ENCODE results near the gene PPP1R12C.

Gene PPP1R12C

DNA sequence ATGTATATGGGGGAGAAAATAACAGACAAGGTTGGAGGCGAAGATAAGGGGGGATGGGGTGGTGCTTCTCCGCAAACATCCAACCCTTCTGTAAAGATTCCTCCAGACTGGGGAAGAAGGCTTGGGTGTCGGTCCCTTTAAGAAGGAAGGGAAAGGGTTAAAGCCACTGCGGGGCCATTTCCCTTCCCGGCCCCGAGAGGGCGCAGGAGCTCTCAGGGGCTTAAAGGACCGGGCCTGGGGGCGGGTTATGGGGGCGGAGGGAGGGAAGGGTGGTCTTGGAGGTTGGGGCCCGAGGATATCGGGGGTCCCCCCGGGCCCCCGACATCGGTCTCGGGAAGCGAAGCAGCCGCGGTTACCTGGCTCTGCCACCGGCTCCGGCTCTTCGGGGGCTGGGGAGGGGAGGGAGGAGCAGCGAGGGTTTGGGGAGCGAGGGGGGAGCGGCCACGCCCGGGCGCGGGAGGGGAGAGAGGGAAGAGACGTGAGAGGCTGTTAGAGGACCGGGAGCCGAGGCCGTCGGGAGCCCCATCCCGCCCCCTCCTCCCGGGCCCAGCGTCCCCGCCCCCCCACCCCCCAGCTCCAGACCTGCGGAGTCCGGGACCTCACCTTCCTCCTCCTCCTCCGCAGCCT, 28.8 kb upstream of the PPP1R12C start:
- peak; percentile 20 for DNase-seq

DNA sequence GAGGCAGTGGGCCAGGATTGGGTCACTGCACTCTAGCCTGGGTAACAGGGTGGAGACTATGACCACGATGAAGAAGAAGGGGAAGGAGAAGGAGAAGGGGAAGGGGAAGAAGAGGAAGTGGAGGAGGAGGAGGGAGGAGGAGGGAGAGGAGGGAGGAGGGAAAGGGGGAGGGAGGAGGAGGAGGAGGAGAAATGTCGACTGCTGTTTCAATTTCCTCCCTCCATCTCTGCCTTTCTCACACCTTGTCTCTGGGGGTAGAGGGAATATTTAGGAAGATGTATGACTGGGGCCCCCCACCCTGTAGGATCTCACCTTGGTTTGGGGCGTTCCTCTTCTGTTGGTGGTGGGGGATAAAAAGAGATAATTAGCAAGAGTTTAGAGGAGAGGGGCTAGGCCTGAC, 27.8 kb upstream of the PPP1R12C start:
- DNase-seq: no peak

DNA sequence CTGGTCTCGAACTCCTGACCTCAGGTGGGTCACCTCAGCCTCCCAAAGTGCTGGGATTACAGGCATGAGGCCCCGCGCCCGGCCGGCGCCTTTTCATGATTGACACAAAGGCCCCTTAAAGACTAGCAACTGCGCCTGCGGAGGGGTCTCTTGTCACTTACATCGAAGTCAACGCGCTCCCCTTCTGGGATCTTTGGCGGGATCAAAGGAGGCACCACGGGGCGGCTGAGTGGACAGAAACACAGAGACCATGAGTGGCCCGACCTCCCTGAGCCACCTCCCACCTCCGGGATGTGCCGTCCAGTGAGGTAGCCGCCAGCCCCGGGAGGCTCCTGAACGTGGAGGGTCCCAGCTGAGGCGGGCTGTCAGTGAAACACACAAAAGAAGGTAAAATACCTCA, 24.3 kb upstream of the PPP1R12C start:
- no peak for DNase-seq

DNA sequence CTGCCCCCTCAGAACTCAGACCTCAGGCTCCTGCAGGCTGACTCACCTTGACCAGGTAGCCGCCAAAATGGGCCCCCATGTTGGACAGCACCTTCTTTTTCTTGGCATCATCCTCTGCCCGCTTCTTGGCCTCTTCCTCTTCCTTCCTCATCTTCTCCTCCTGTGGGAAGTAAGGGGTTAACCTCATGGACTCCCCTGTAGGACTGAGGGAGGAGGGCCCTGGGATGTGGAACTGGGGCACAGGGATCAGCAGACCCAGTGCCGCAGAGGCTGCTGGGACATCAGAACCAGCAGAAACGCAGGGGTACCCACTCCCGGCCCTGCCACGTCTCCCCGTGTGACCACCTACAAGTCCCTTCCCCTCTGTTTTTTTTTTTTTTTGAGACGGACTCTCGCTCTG, 20.5 kb upstream of the PPP1R12C start:
- no peak for DNase-seq

DNA sequence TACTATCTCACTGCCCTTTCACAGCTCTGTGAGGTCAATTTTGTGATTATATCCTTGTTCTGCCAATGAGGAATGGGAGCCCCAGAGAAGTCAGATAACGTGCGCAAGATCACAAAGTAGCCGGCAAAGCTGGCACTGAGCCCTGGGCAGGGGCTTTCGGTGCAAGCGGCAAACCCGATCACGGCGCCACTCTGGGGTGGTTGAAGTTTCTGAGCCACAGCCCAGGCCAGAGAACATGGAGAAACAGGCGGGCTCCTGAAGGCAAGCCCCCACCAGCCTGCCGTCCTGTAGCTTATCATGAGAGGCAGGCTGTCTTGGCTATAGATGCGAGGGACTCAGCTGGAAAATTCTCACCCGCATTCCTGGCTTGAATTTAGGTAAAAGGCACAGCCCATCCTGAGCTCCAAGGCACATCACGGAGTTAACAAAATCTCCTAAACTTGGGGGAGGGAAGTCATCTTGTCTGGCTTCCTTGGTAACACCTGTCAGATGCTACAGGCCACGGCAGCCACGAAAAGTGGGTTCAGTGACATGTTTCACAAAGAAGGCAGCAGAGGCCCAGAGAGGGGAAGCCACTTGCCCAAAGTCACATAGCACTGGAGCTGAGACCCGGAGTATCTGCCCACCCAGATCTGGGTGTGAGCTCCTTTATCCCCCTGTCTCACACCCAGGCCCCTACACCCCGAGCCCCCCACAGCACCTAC, 19.1 kb upstream of the PPP1R12C start:
- no peak for DNase-seq

DNA sequence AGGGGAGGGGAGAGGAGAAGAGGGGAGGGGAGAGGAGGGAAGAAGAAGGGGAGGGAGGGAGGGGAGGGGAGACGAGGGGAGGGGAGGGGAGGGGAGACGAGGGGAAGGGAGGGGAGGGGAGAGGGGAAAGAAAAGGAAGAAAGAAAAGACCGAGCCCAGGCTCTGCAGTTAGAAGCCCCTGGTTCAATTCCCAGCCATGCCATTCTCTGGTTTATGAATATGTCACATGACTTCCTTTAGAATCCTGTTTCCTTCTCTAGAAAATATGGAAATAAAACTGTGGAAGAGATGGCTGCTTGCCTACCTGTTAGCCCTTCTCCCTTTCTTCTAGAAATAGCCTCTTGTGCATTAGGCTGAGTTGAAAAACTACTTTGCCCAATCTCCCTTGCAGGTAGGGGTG, 17.3 kb upstream of the PPP1R12C start:
- DNase-seq: no peak

DNA sequence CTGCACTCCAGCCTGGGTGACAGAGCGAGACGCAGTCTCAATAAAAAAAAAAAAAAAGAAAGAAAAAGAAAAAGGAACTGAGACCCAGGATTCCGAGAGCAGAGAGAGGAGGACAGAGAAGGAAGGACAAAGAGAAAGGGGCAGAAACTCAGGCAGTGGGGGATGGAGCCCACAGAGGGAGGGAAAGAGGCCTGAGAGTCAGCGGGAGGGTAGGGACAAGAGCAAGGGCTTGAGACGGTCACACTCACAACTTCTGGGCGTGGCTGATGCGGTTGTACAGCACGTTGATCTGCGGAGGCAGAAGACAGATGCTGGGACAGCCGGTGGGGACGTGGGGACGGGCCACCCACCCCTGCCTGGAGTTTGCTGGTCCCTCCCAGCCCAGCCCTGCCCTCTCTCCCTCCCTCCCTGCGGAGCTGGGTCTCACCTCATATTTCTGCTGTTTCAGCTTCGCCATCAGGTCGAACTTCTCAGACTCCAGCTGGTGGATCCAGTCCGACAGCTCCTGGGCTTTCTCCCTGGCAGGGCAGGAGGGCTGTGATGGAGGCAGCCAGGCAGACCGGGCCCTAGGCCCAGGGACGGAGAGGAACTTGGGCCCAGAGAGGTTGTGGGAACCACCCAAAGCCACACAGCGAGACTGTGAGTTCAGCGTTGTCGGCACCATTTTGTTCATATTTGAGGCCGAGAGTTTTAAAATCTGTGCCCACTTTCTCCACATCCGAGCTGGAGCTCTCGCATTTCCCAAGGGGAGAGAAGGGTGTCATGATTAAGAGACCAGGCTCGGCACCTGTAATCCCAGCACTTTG, 16.4 kb upstream of the PPP1R12C start:
- no peak for DNase-seq

DNA sequence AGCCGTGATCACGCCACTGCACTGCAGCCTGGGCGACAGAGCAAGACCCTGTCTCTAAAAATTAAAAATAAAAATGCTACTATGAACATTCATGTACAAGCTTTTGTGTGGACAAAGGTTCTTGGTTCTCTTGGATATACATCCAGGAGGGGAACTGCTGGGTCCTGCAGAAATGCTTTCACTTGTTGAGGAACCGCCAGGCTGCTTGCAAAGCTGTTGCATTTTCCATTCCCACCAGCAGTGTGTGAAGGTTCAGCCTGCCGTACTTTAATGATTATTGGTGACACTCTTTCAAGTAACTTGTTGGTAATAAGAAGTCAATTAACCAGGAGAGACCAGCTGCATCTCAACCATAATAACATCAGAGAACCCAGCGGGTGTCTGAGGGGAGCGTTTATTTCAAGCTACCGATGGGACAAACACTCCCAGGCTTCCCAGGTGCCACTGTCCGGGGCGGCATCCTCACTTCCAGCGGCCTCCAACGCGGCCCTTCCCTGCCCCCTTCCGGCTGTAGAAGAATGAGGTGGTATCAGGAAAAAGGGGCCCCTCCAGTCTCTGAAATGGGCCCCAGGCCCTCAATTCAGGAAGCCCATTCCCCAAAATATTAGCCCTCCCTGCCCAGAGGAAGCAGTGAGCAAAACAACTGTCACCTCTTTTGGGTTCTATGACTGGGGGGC, 15.2 kb upstream of the PPP1R12C start:
- DNase-seq: no peak

DNA sequence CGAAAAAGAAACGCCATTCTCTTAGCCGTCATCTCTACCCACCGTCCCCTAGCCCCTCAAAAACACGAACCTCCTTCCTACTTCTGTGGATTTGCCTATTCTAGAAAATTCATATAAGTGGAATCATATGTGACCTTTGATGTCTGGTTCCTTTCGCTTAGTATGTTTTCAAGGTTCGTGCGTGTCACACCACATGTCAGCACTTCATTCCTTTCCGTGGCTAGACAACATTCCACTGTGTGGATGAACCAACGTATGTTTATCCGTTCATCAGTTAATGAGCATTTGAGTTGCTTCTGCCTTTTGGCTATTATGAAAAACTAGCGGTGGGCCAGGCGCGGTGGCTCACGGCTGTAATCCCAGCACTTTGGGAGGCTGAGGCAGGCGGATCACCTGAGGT, 14.0 kb upstream of the PPP1R12C start:
- DNase-seq: no peak

DNA sequence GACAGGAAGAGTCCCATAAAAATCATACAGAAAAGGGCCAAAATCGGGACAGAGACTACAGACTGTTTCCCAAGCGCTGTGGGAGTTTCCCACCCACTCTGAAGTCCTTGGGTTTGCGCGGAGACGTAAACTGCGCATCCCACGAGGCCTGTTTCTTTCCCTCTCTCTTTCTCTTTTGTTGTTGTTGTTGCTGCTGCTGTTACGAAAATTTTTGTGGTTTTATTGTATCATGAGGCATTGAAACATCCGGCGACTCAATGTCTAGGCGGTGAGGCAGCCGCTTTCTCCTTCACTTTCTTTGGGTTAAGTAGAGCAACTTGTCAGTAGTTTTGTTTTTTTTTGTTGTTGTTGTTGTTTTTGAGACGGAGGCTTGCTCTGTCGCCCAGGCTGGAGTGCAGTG, 1.6 kb upstream of the PPP1R12C start:
- DNase-seq: peak; percentile 15

DNA sequence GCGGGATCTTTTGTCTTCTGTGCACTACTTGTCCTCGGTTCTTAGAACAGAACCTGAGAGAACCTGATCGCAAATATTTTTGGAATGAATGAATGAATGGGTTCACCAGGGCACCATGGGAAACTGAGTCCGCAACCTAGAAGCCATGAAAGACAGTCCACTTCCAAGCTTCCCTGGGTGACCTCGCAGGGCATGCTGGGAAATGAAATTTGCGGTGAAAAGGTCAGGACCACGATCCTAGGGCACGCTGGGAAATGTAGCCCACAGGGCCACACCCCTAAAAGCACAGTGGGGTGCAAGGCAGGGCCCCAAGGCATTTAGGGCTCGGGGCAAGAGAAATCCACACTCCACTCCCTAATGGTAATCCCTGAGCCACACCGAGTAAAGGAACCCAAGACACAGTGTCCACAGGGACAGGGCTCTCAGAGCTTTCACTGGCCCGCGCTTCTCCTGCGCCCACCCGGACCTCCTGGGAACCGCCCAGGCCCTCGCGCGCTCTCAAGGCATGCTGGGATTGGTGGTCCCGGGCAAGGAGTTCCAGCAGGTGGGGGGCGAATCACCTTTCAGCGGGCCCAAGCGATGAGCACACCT, 1.1 kb upstream of the PPP1R12C start:
- DNase-seq: peak; percentile 27

DNA sequence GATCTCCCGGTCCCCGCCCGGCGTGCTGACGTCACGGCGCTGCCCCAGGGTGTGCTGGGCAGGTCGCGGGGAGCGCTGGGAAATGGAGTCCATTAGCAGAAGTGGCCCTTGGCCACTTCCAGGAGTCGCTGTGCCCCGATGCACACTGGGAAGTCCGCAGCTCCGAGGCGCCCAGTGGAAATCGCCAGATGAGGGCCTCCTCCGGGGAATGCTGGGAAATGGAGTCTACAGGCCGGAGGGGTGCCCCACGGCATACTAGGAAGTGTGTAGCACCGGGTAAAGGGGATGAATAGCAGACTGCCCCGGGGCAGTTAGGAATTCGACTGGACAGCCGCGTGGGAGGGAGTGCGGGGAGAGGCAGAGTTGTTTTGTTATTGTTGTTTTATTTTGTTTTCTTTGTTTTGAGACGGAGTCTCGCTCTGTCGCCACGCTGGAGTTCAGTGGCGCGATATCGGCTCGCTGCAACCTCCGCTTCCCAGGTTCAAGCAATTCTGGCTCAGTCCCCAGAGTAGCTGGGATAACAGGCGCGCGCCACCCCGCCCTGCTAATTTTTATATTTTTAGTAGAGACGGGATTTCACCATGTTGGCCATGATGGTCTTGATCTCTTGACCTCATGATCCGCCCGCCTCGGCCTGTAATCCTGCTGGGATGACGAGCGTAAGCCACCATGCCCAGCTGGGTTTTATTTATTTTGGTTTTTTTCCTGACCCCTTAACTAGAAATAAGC, 390 bp upstream of the PPP1R12C start:
- peak; percentile 98 for DNase-seq

DNA sequence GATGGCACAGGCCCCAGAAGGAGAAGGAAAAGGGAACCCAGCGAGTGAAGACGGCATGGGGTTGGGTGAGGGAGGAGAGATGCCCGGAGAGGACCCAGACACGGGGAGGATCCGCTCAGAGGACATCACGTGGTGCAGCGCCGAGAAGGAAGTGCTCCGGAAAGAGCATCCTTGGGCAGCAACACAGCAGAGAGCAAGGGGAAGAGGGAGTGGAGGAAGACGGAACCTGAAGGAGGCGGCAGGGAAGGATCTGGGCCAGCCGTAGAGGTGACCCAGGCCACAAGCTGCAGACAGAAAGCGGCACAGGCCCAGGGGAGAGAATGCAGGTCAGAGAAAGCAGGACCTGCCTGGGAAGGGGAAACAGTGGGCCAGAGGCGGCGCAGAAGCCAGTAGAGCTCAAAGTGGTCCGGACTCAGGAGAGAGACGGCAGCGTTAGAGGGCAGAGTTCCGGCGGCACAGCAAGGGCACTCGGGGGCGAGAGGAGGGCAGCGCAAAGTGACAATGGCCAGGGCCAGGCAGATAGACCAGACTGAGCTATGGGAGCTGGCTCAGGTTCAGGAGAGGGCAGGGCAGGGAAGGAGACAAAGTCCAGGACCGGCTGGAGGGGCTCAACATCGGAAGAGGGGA, 1.1 kb downstream of the PPP1R12C start:
- peak; percentile 63 for DNase-seq

DNA sequence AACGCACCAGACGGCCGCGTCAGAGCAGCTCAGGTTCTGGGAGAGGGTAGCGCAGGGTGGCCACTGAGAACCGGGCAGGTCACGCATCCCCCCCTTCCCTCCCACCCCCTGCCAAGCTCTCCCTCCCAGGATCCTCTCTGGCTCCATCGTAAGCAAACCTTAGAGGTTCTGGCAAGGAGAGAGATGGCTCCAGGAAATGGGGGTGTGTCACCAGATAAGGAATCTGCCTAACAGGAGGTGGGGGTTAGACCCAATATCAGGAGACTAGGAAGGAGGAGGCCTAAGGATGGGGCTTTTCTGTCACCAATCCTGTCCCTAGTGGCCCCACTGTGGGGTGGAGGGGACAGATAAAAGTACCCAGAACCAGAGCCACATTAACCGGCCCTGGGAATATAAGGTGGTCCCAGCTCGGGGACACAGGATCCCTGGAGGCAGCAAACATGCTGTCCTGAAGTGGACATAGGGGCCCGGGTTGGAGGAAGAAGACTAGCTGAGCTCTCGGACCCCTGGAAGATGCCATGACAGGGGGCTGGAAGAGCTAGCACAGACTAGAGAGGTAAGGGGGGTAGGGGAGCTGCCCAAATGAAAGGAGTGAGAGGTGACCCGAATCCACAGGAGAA, 1.9 kb downstream of the PPP1R12C start:
- DNase-seq: no peak

DNA sequence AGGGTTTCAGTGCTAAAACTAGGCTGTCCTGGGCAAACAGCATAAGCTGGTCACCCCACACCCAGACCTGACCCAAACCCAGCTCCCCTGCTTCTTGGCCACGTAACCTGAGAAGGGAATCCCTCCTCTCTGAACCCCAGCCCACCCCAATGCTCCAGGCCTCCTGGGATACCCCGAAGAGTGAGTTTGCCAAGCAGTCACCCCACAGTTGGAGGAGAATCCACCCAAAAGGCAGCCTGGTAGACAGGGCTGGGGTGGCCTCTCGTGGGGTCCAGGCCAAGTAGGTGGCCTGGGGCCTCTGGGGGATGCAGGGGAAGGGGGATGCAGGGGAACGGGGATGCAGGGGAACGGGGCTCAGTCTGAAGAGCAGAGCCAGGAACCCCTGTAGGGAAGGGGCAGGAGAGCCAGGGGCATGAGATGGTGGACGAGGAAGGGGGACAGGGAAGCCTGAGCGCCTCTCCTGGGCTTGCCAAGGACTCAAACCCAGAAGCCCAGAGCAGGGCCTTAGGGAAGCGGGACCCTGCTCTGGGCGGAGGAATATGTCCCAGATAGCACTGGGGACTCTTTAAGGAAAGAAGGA, 2.8 kb downstream of the PPP1R12C start:
- no peak for DNase-seq

DNA sequence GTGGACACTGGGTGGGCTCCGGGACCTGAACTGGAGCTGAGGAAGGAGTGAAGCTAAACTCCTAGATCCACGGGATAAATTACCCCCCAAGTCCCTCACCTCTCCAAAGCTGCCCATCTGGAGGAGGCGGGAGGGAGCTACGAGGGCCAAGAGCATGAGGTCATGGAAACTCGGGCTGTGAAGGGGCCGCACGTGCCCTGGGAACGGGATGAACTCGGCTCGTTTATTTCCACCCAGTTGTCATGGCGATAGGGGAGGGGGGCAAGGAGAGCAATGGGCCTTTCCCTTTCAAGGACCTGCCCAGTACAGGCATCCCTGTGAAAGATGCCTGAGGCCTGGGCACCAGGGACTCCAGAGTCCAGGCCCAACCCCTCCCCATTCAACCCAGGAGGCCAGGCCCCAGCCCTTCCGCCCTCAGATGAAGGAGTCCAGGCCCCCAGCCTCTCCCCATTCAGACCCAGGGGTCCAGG, 3.8 kb downstream of the PPP1R12C start:
- DNase-seq: no peak

DNA sequence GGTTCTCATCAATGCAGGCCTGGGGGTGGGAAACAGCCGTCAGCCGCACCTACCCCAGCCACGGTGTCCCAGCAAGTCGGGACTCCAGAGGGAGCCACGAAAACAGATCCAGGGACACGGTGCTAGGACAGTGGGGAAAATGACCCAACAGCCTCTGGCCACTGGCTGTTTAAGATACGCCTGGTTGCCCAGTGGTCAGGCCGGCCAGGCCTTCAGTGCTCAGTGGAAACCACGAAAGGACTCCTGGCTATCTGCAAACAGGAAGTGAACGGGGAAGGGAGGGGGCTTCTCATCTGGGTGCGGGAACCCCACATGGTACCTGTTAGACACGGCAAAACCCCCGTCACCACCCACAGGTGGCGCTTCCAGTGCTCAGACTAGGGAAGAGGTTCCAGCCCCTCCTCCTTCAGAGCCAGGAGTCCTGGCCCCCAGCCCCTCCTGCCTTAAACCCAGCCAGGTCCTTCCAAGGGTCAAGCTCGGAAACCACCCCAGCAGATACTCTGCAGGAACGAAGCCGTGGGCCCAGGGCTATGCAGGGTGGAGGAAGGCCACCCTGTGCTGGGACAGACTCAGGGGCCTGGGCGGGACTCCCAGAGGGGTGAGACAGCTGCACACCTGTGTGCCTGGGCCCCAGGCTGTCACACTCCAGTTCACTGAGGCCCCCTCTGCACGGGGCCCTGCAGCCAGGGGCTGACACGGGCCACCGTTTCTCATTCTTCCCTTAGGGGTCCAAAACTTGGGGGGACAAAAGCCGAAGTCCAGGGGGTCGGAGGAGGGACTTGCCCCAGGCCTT, 4.5 kb downstream of the PPP1R12C start:
- no peak for DNase-seq

DNA sequence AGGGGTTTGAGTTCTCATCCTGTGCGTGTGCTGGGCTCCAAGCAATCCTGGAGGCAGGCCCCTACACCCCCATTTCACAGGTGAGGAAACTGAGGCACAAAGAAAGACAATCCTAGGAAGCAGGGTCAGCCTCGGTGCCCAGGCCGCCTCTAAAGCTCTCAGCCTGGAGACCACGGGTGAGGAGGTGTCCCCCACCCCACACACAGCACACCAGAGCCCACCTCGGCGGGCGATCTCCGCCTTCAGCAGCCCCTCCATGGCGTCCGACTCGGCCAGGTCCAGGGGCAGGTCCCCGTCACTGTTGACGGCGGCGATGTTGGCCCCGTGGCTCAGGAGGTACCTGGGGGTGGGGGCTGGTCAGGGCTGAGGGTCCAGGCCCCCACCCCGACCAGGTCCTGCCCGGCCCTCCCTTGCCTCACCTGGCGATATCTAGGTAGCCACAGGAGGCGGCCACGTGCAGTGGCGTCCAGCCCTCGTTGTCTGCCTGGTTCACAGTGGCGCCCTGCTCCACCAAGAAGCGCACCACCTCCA, 5.1 kb downstream of the PPP1R12C start:
- no peak for DNase-seq

DNA sequence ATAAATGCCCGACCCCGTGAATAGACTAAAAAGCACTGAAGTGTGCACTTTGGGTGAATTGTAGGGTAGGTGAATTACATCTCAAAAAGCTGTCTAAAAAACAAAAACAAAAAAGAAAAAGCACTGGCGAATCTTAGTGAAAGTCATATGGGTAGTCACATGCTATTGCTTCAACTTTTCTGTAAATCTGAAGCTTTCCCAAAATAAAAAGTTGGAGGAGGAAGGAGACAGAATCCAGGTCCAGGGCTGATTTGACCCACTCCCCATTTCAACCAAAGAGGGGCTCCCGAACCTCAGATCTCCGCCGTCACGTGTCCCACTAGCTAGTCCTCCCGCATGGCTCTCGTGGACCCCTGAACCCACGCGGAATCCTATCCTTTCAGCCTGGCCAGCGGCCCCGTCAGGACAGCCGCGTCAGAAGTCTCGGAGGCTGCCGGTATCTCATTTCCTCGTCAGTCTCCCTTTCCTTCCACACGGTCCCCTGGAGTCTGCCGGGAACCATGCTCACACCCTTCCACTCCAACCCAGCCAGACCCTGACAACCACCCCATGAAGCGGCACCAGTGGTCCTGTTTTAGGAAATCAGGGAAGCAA, 6.1 kb downstream of the PPP1R12C start:
- DNase-seq: no peak

Data from CD4-positive, alpha-beta T cell treated with Interleukin-10 for 1 hour (primary cell).